NCI-H146 (cell line): ENCODE results near the gene GRIN3B.

Experiments
- DNase-seq: peaks from one replicate; lab custom pipeline; 2025; lab: John Stamatoyannopoulos, UW

Gene GRIN3B

GRCh38 chr19:1041835-1042685, 41.8 kb downstream of the GRIN3B start:
- DNase-seq: no peak

GRCh38 chr19:1042689-1043511, 42.7 kb downstream of the GRIN3B start:
- DNase-seq: no peak

GRCh38 chr19:1045247-1045603, 45.0 kb downstream of the GRIN3B start:
- DNase-seq: no peak

- no peak for DNase-seq
Measured at GRCh38 chr19:1046117-1046626, 46.0 kb downstream of the GRIN3B start.

- no peak for DNase-seq
Measured at GRCh38 chr19:1046836-1047695, 46.8 kb downstream of the GRIN3B start.

GRCh38 chr19:1047696-1048147, 47.5 kb downstream of the GRIN3B start:
- DNase-seq: no peak

DNA sequence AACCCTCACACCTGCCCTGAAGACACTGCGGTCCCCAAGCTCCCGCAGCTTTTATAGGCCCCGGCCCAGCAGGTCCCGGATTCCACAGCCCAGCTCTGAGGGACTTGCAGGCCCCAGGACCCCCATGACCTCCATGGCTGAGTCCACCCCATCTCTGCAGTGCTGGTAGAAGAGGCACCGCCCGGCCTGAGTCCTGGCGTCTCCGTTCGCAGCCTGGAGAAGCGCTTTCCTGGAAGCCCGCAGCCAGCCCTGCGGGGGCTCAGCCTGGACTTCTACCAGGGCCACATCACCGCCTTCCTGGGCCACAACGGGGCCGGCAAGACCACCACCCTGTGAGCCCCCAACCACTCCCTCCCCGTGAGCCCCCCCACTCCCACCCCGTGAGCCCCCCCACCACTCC, 48.9 kb downstream of the GRIN3B start:
- no peak for DNase-seq

DNA sequence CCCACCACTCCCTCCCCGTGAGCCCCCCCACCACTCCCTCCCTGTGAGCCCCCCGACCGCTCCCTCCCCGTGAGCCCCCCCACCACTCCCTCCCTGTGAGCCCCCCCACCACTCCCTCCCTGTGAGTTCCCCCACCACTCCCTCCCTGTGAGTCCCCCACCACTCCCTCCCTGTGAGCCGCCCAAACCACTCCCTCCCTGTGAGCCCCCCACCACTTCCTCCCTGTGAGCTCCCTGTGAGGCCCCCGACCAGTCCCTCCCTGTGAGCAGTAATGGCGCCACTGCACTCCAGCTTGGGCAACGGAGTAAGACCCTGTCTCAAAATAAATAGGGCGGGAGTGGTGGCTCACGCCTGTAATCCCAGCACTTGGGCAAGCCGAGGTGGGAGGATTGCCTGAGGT, 49.6 kb downstream of the GRIN3B start:
- DNase-seq: no peak

- DNase-seq: no peak
Measured at GRCh38 chr19:1050989-1051788, 51.0 kb downstream of the GRIN3B start.

DNA sequence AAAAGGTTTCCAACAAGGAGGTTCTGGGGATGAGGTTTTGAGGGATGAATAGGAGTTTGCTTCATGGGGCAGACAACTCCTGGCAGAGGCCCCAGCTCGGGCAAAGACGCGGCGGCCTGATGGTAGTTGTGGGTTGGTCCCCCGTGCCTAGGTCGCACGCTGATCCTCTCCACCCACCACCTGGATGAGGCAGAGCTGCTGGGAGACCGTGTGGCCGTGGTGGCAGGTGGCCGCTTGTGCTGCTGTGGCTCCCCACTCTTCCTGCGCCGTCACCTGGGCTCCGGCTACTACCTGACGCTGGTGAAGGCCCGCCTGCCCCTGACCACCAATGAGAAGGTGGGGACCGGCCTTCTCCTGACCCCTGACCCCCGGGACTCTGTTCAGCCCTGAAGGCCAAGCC, 51.6 kb downstream of the GRIN3B start:
- no peak for DNase-seq

DNA sequence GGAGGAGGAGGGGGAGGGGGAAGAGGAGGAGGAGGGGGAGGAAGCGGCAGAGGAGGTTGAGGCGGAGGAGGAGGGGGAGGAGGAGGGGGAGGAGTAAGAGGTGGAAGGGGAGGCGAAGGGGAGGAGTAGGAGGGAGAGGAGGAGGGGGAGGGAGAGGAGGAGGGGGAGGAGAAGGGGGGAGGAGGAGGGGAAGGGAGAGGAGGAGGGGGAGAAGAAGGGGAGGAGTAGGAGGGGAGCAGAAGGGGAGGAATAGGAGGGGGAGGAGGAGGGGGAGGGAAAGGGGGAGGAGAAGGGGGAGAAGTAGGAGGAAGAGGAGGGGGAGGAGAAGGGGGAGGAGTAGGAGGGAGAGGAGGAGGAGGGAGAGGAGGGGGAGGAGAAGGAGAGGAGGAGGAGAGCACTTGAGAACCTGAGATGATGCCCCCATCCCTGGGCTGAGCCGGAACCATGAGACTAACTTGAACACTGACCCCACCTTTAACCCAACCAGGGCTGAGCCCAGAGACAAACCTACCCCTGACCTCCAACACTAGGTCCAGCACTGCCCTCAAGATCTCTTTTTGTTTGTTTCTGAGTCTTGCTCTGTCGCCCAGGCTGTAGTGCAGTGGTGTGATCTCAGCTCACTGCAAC, 52.2 kb downstream of the GRIN3B start:
- no peak for DNase-seq

GRCh38 chr19:1053176-1054101, 53.2 kb downstream of the GRIN3B start:
- DNase-seq: no peak

DNA sequence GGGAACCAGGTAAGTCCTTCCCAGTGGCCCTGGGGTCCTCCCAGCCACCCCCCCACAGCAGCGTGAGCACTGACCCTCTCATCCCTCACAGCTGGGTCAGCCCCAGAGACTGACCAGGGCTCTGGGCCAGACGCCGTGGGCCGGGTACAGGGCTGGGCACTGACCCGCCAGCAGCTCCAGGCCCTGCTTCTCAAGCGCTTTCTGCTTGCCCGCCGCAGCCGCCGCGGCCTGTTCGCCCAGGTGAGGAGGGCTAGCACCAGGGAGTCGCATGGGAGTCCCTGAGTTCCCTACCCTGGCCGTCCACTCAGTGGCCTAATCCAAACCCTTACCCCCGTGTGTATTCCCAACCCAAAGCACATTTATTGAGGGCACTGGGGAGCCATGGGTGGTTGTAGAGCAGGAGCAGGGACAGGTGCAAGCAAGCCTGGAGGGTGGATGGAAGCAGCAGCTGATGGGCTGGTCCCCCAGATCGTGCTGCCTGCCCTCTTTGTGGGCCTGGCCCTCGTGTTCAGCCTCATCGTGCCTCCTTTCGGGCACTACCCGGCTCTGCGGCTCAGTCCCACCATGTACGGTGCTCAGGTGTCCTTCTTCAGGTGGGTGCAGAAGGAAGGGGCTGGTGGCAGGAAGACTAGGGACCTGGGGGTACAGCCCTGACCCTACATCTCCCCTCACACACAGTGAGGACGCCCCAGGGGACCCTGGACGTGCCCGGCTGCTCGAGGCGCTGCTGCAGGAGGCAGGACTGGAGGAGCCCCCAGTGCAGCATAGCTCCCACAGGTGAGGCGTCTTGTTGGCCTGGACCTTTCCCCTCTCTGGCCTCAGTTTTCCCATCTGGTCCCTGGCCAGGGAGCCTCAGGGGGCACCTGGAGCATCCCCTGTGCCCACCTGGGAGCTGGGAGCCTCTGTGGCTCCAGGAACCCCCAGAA, 54.1 kb downstream of the GRIN3B start:
- no peak for DNase-seq

DNA sequence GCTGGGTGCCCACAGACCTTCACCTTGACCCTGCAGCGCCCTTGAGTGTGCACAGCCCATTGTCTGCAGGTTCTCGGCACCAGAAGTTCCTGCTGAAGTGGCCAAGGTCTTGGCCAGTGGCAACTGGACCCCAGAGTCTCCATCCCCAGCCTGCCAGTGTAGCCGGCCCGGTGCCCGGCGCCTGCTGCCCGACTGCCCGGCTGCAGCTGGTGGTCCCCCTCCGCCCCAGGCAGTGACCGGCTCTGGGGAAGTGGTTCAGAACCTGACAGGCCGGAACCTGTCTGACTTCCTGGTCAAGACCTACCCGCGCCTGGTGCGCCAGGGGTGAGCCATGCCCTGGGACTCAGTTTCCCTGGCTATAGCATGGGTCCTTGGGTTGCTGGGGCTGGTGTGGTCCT, 54.8 kb downstream of the GRIN3B start:
- no peak for DNase-seq

- DNase-seq: no peak
Measured at GRCh38 chr19:1055886-1056620, 55.8 kb downstream of the GRIN3B start.

- DNase-seq: no peak
Measured at GRCh38 chr19:1057176-1057855, 57.1 kb downstream of the GRIN3B start.

DNA sequence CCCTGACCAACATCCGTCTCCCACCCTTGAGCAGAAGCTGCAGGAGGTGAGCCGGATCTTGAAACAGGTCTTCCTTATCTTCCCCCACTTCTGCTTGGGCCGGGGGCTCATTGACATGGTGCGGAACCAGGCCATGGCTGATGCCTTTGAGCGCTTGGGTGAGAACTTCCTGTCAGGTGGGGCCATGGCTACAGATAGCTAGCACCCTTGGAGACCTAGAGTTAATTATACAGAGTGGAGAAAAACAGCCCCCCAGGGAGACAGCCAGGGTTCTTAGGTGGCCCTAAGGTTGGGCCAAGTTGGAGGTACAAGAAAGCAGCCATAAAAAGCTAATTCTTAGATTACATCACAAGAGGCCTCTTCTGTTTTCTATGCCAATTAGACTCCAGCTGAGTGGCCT, 57.9 kb downstream of the GRIN3B start:
- no peak for DNase-seq
